H1 (cell line): ENCODE results near the gene RNFT1. TPM values are rescaled to one million over a fixed set of nuclear protein-coding genes. Genes with fewer than 3 reads are reported as not detected.
A peak's percentile ranks its signal among the peaks of the same experiment; 100 is the strongest.

Experiments used
- CBX5 ChIP-seq: fragments of 300-800, 300-1000 bp; sonication (generic); IDR thresholded peaks from 2 replicates; pipeline ENCODE4 v1.7.1; 2016; ENCODE audit warnings: antibody characterized with exemption, low read length, low read depth
- CHD1 ChIP-seq: IDR thresholded peaks from 2 replicates; pipeline ENCODE4 v1.6.1; 2012; ENCODE audit warnings: low read depth, low read length, improper control_type of control experiment
- HDAC6 ChIP-seq: IDR thresholded peaks from one replicate; pipeline ENCODE4 v1.7.1; 2012; ENCODE audit warnings: low read depth, mild to moderate bottlenecking, inconsistent platforms, low read length, moderate library complexity
- NANOG ChIP-seq: IDR thresholded peaks from 2 replicates; pipeline ENCODE4 v1.6.1; 2011; ENCODE audit warnings: low read length, low read depth, mild to moderate bottlenecking, inconsistent platforms; ENCODE audit not compliant: insufficient read depth, poor library complexity, severe bottlenecking
- SP1 ChIP-seq: IDR thresholded peaks from 2 replicates; pipeline ENCODE4 v1.6.1; 2011; ENCODE audit warnings: low read depth, low read length
- TAF7 ChIP-seq: optimal IDR thresholded peaks from 2 replicates; pipeline ENCODE3; 2011; ENCODE audit warnings: low read depth, mild to moderate bottlenecking, inconsistent platforms, low read length, moderate library complexity, borderline replicate concordance
- TBP ChIP-seq: IDR thresholded peaks from 2 replicates; pipeline ENCODE4 v1.6.1; 2011; ENCODE audit warnings: low read depth, low read length, improper control_type of control experiment
- polyA plus RNA-seq, 7 experiments: library from polyadenylated mRNA; depleted of rRNA in 3 of 7; stranded (reverse) in 5 of 7; unstranded in 2 of 7; fragments of >200 nt in 5 of 7; fragments of 200-250 nt in 2 of 7; gene quantifications; 1 replicate in 5 of 7; 2 replicates in 1 of 7; 4 replicates in 1 of 7; pipeline versions ENCODE4 v1.2.1 to v1.2.3, GENCODE V29; 2011 to 2013; ENCODE audit warnings: missing spikeins in 2 of 7, mixed read lengths in 2 of 7
- total RNA-seq: library from RNA; stranded (reverse); fragmentation: NEBNext Ultra II Directional; extraction: Animal tissue kit (Norgen Biotek cat#: 25700); gene quantifications from 2 replicates; pipeline ENCODE4 v1.2.1, GENCODE V29; 2021
- TF ChIP-seq, protein P1 (sequence below): fragments of 300-600 bp; sonication (generic); IDR thresholded peaks from 2 replicates; pipeline ENCODE4 v1.7.1; 2012; ENCODE audit warnings: low read length, moderate library complexity, mild to moderate bottlenecking, inconsistent platforms; ENCODE audit not compliant: insufficient replicate concordance

The RNFT1 gene
- total and polyA plus RNA-seq, 2 of the 8 experiments (the other 6 are each of a cell fraction or from before 2014, with no cell fraction given) = 3.0 to 5.2 TPM

- TF ChIP-seq, protein P1, sequence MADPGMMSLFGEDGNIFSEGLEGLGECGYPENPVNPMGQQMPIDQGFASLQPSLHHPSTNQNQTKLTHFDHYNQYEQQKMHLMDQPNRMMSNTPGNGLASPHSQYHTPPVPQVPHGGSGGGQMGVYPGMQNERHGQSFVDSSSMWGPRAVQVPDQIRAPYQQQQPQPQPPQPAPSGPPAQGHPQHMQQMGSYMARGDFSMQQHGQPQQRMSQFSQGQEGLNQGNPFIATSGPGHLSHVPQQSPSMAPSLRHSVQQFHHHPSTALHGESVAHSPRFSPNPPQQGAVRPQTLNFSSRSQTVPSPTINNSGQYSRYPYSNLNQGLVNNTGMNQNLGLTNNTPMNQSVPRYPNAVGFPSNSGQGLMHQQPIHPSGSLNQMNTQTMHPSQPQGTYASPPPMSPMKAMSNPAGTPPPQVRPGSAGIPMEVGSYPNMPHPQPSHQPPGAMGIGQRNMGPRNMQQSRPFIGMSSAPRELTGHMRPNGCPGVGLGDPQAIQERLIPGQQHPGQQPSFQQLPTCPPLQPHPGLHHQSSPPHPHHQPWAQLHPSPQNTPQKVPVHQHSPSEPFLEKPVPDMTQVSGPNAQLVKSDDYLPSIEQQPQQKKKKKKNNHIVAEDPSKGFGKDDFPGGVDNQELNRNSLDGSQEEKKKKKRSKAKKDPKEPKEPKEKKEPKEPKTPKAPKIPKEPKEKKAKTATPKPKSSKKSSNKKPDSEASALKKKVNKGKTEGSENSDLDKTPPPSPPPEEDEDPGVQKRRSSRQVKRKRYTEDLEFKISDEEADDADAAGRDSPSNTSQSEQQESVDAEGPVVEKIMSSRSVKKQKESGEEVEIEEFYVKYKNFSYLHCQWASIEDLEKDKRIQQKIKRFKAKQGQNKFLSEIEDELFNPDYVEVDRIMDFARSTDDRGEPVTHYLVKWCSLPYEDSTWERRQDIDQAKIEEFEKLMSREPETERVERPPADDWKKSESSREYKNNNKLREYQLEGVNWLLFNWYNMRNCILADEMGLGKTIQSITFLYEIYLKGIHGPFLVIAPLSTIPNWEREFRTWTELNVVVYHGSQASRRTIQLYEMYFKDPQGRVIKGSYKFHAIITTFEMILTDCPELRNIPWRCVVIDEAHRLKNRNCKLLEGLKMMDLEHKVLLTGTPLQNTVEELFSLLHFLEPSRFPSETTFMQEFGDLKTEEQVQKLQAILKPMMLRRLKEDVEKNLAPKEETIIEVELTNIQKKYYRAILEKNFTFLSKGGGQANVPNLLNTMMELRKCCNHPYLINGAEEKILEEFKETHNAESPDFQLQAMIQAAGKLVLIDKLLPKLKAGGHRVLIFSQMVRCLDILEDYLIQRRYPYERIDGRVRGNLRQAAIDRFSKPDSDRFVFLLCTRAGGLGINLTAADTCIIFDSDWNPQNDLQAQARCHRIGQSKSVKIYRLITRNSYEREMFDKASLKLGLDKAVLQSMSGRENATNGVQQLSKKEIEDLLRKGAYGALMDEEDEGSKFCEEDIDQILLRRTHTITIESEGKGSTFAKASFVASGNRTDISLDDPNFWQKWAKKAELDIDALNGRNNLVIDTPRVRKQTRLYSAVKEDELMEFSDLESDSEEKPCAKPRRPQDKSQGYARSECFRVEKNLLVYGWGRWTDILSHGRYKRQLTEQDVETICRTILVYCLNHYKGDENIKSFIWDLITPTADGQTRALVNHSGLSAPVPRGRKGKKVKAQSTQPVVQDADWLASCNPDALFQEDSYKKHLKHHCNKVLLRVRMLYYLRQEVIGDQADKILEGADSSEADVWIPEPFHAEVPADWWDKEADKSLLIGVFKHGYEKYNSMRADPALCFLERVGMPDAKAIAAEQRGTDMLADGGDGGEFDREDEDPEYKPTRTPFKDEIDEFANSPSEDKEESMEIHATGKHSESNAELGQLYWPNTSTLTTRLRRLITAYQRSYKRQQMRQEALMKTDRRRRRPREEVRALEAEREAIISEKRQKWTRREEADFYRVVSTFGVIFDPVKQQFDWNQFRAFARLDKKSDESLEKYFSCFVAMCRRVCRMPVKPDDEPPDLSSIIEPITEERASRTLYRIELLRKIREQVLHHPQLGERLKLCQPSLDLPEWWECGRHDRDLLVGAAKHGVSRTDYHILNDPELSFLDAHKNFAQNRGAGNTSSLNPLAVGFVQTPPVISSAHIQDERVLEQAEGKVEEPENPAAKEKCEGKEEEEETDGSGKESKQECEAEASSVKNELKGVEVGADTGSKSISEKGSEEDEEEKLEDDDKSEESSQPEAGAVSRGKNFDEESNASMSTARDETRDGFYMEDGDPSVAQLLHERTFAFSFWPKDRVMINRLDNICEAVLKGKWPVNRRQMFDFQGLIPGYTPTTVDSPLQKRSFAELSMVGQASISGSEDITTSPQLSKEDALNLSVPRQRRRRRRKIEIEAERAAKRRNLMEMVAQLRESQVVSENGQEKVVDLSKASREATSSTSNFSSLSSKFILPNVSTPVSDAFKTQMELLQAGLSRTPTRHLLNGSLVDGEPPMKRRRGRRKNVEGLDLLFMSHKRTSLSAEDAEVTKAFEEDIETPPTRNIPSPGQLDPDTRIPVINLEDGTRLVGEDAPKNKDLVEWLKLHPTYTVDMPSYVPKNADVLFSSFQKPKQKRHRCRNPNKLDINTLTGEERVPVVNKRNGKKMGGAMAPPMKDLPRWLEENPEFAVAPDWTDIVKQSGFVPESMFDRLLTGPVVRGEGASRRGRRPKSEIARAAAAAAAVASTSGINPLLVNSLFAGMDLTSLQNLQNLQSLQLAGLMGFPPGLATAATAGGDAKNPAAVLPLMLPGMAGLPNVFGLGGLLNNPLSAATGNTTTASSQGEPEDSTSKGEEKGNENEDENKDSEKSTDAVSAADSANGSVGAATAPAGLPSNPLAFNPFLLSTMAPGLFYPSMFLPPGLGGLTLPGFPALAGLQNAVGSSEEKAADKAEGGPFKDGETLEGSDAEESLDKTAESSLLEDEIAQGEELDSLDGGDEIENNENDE = no peak
- TF ChIP-seq SP1 (peak; percentile 56; the same call in 1 of the 2 replicates), TBP (peak; percentile 5), TAF7 (no peak), CHD1 (peak; percentile 70), CBX5 (no peak), HDAC6 (no peak), NANOG (no peak)
Observed at GRCh38 chr17:59964482-59965328, at the start of gene RNFT1 (continued).
